Measurements from ENCODE around the gene DHX34.
"Not testable (repeated sequence)": the region's sequence is repeated elsewhere in the genome, so short reads cannot be mapped to it uniquely, and the experiment has no call there.

Gene DHX34

DNA sequence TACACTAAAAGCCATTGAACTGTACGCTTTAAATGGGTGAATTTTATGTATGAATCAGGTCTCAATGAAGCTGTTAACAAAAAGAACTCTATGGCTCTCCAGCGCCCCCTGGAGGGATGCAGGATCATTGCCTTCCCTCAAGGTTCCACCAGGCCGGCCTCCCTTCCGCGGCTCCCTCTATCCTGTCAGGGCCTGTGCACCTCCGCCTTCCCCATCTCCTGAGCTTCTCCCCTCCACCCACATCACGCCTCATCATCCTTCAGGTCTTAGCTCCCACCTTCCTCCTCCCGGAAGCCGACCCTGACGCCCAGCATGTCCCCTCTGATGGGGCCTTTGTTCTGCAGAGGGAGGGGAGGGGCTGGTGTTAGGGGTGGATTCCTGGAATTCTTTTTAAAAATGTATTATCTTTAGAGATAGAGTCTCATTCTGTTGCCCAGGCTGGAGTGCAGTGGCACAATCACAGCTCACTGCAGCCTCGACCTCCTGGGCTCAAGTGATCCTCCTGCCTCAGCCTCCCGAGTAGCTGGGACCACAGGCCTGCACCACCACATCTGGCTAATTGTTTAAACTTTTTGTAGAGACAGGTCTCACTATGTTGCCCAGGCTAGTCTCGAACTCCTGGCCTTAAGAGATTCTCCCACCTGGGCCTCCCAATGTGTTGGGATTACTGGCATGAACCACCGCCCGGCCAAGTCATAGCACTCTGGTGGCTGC, 42.6 kb downstream of the DHX34 start:
- no peak for DNase-seq

DNA sequence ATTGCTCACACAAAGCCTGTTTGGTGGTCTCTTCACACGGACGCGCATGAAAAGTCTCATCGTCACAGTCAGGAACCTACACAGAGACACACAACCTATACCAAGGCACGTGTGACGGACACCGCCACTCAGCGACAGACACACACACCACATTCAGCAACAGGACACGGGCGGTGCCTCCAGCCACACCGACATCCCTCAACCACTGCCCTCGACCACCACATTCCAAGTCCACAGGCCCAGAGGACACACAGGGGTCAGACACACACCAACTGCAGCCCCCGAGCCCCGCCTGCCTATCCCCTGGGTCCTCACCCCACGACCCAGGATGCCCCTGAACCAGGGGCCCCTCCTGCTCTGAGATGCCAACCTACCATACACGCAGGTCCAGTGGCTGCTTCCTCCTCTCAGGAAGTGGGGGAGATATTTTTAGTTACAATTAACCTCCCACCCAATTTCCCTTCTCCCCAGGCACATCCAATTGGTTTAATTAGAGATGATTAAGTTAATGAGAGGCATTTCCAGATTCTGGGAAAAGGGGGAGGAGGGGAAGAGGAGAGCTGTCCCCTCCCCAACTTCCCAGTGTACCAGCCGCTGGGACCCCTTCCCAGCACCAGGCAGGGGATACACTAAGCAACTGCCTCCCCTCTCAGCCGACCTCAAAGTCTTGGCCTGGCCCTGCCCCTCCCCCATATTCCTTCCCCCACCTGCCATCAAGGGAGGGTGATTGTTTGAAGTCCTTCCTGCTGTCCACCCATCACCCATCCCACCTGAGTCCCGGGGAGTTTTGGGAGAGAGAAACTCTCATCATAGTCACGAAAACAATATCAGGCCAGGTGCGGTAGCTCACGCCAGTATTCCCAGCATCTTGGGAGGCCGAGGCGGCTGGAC, 49.8 kb downstream of the DHX34 start:
- no peak for DNase-seq

DNA sequence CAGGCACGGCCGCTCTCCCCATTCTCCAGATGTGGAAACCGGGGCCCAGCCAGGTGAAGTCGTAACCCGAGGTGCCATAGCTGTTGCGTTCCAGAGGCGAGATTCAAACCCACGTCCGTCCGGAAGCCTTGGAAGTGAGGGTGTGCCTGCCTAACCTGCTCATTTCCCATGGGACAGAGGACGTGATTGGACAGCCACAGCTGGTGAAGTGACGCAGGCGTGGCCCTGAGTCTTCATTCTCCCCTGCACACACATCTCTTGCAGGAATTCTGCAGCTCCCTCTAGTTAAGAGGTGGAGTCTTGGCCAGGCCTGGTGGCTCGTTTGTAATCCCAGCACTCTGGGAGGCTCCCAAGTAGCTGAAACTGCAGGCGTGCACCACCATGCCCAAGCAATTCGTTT, 53.4 kb downstream of the DHX34 start:
- DNase-seq: no peak

DNA sequence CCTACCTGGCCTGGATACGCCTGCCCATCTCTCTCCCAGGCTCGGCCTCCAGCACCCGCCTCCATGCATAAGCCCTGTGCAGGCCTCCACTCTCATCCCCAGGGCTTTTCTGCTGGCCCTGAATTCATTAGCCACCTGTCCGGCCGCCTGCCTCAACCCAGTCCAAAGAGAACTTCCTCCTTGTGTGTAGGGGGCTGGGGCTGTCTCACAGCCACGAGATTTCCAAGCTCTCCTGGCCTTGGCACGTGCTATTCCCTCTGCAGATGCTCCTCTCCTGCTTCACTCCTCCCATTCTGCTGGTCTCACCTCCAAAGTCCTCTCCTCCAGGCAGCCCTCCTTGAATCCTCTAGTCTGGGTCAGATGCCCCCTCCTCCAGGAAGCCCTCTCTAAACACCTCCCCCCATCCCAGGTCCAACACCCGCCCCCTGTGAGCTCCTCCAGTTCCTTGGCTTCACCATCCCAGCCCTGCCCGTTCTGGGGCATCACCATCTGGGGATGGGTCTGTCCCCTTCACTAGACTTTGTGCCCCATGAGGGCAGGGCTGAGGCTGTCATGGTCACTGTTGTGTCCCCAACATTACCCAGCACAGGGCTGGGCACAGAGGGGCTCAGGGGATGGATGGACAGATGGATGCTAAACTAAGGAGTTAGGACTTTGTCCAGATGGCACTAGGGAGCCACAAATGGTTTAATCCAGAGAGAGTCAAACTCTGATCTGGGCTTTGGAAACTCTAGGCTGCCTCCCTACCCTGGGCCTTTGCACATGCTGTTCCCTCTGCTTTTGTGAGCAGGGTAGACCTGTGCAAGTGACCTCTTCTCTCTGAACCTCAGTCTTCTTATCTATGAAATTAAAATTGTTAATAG, 55.5 kb downstream of the DHX34 start:
- no peak for DNase-seq

DNA sequence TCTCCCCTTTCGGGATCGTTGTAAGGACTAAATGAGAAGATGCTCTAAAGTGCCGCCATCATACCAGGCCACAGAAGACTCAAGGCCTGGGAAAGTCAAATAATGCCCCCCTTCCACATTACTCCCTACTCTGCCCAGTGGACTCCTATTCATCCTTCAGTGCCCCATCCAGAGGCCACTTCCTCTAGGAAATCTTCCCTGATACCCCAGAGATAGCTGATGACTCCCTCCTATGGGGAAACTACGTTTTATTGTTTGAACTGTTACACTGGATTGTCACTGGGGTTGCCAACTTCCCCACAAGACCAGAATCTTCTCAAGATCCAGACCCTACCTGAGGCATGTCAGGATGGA, 56.1 kb downstream of the DHX34 start:
- no peak for DNase-seq

DNA sequence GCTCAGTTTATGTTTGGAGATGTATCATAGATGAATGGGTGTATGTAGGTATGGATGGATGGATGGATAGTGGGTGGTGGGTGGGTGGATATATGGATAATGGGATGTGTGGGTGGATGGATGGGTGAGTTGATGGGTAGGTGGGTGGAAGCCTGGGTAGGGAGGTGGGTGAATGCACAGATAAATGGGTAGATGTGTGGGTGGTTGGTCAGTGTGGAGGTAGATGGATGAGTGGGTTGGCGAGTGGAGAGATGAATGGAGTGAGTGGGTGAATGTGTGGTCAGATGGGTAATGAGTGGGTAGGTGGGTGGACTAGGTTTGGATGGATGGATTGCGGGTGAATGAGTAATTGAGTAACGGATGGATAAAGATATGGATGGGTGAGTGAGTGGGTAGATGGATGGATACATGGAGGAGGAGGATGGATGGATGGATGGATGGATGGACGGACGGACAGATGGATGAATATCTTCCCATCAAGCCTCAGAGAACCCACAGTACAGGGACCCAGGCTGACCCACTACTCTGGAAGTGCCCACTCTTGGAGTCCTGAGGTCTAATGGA, 56.8 kb downstream of the DHX34 start:
- no peak for DNase-seq

DNA sequence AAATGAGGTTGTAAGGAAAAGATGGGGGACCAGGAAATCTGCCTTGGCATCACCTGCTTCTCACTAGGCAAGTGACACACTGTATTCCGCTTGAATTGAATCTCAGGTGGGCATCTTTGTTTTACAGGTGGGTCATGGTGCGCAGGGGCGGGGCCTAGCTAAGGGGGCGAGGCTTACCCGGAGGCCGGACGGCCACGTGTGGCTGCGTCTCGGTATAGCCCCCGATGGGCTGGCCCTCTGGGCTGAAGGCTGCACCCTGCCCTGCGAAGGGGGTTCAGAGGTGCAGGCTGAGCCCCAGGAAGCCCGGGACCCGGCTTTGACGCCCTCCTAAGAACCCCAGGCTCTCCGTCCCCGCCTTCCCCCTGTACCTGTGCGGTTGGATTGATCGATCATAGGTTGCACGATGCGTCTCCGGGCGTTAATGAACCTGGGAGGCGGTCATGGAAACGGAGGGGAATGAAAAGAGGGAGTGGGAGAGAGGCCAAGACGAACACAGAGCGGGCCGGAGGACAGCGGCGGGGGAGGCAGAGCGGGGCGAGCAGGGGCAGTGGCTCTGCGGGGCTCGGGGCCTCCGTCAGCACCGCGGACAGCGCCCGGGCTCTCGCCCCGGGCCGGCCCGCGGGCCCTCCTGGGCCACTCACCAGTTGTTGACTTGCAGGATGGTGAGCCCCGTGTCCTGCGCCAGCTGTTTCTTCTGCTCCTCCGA, 57.7 kb downstream of the DHX34 start:
- DNase-seq: no peak

DNA sequence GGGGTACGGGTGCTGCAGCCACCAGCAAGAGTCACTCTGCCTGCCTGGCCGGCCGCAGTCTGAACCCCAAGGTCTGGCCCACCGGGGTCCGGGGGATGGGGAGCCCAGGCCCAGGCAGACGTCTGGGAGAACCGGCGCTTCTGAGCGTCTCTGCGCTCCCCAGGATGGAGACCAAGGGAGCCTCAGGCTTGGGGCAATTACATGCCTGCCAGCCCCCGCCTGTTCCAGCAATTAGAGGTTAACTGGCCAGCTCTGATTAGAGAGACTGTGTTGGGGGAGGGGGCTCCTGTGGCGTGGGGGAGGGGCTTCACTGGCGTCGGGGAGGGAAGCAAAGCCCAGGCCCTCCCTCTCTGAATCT, 58.3 kb downstream of the DHX34 start:
- DNase-seq: no peak

DNA sequence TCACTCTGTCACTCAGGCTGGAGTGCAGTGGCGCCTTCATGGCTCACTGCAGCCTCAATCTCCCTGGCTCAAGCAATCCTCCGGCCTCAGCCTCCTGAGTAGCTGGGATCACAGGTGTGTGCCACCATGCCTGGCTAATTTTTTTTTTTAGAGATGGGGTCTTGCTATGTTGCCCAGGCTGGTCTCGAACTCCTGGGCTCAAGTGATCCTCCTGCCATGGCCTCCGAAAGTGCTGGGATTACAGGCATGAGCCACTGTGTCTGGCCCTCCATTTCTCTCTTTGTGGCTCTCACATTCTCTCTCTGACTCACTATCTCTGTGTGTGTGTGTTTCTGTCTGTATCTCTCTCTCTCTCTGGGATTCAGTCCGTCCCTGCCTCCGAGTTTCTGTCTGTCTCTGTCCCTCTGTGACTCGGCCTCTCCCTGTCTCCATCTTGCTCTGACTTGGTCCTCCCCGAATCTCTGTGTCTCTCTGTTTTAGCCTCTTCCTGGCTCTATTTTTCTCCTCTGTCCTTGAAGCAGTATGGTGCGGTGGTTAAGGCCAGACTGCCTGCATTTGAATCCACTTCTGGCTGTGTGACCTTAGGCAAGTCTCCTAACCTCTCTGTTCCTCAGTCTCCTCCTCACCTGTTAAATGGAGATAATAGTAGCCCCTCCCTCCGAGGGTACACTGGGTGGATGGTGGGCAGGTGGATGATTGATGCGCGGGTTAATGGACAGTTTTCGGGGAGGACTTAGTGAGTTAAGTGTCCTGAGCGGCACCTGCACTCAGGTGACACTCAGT, 59.2 kb downstream of the DHX34 start:
- no peak for DNase-seq

DNA sequence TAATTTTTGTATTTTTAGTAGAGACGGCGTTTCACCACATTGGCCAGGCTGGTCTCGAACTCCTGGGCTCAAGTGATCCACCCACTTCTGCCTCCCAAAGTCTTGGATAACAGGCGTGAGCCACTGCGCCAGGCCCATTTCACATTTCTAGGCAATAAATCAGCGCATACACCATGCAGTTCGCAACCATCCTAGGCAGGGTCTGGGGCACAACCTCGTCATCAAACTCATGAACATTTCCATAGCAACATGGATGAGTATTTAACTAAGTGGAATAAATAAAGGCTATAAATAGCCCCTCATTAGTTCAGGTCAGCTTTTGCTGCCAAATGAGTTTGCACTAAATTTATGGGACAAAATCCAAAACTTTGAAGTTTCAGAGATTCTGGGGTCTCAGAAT, 62.0 kb downstream of the DHX34 start:
- no peak for DNase-seq

DNA sequence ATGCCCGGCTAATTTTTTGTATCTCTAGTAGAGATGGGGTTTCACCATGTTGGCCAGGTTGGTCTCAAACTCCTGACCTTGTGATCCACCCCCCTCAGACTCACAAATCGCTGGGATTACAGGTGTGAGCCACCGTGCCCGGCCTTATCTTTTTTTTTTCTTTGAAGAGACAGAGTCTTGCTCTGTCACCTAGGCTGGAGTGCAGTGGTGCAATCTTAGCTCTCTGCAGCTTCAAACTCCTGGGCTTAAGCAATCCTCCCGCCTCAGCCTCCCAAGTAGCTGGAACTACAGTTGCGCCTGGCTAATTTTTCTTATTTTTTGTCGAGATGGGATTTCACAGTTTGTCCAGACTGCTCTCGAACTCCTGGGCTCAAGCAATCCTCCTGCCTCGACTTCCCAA, 62.6 kb downstream of the DHX34 start:
- DNase-seq: not testable (repeated sequence)

DNA sequence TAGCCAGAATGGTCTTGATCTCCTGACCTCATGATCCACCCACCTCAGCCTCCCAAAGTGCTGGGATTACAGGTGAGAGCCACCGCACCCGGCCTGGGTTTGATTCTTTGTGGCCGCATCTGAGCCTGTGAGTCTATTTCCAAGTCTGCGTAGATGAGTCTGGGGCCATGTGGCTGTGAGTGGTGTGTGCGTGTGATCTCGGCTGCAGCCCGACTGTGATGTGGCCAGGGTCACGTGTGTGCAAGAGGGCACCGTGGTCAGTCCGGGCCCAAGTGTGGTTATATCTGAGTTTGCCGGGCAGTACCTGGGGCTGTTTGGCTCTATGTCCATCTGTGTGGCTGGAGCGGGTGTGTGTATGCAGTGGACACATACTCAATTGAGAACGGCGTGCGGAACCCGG, 64.8 kb downstream of the DHX34 start:
- DNase-seq: no peak

DNA sequence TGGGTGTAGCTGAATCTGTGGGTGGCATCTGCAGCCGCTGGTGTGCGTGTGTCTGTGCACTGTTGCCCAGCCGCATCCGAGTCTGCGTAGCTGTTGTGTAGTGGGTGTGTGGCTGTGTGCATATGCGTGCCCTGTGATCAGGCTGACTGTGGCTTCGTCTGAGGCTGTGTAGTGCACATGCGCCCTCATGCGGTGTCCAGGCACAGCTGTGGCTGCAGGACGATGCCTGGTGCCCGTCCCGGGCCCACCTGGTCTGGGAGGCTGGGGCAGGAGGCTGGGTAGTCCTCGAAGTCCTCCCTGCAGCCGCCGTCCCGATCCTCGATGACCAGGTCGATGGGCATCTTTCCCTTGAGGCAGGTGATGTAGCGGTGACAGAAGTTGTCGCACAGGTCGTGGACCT, 65.4 kb downstream of the DHX34 start:
- peak; percentile 81 for DNase-seq

DNA sequence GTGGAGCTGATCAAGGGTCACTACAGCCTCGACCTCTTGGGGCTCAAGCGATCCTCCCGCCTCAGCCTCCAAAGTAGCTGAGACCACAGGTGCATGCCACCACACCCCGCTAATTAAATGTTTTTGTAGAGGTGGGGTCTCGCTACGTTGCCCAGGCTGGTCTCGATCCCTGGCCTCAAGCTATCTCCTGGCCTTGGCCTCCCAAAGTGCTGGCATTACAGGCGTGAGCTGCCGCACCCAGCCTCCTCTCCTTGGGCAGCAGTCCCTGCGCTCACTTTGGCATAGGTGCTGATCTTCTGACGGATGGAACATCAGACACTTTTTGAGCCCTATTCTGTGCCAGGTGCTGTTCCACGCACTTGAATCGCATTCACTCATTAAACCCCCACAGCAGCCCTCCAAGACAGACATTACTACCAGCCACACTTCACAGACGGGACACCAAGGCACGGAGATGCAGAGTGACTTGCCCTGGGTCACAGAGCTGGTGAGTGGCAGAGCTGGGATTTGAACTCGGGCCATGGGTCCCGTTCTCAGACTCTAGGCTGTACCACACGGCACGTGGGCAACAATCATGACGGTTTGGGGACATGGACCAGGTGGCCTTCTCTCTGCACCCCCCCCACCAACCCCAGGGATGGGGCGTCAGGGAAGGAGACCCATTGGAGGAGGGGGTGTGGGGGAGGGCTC, 67.0 kb downstream of the DHX34 start:
- DNase-seq: no peak

DNA sequence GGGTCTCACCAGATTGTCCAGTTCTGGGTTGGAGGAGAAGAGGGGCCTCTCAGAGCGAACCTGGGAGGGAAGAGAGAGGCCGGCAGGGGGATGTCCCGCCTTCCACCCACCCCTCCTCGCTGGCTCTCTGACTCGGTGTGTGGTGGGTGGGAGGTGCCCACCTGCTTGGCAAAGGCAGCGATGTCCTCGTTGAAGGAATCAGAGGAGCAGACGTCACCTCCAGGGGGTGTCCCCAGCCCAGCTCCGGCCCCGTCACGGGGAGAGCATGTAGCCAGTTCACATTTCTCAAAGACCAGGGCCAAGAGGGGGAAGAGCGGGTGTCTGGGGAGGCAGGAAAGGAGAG, 67.5 kb downstream of the DHX34 start:
- DNase-seq: no peak

DNA sequence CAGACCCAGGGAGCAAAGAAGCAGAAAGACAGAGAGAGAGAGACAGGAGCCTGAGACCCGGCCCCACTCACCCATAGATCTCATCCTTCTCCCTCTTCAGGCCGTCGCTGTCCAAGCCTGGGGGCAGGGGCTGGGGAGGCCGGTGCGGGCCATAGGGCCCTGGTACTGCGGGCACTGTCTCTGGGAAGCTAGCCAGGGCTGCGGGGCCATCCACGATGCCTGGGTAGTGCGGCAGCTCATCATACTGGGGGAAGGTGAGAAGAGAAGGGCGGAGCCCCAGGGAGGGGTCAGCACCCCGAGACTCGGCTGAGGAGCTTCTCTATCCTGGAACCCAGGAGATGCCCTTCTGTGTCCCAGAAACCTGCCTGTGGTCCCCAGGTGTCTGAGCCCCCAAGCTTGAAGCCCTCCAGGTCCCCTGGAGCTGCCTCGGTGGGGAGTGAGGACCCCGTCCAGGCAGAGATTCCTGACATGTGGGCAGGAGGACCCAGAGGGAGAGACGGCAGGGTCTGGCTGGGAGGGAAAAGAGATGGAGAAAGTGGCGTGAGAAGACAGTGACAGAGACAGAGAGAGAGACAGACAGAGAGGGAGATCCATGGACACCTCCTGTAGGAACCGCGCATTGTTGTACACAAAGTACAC, 68.1 kb downstream of the DHX34 start:
- DNase-seq: no peak

DNA sequence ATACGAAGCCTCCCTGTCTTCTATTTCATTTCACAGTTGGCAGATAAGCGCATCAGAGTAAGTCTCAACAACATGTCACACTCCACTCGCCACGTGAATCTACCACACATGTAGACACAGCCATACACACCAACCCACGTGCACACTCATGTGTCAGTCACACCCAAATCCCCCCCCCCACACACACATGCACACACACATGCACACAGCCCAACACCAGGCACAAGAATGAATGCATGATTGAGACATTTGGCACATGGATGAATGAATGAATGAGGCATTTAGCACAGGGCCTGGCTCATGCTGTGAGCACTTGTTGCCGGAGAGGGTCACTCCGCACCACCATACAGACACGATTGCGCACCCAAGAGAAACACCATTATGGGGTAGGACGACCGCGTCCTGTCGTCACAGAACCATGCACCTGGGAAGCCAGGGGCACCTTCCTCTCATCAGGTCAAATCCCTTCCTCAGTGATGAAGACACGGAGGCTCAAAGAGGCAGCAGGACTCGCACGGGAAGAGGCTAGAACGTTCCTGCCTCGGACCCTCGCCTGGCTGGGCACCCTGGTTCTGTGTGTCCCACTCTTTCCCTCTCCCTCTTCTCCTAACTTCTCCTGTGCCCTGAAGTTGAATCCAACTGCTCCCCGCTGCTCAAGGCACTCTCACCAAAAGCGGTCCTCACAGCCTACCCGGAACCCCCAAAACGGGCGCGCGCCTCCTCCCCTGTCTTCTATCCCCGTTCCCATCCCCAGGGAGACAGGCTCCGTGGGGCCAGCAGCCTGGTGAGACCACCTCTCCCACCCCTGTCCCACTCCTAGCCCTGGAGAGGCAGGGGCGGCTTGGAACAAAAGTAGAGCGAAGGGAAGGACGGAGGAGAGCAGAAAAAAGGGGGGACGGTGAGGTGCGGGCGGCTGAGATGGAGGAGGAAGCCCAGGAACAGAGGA, 68.9 kb downstream of the DHX34 start:
- DNase-seq: no peak

DNA sequence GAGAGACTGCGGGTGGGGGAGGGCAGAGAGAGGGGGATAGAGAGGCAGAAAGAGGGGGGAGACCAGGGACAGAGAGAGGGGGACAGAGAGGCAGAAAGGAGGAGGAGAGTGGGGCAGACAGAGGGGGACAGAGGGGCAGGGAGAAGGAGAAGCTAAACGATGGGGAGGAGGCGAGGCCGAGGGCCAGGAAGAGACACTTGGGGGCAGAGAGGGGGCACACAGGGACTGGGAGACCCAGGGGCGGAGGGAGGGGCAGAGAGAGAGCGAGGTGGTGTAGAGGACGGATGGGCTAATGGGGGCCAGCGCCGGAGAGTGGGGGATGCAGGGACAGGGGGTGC, 69.5 kb downstream of the DHX34 start:
- no peak for DNase-seq

DNA sequence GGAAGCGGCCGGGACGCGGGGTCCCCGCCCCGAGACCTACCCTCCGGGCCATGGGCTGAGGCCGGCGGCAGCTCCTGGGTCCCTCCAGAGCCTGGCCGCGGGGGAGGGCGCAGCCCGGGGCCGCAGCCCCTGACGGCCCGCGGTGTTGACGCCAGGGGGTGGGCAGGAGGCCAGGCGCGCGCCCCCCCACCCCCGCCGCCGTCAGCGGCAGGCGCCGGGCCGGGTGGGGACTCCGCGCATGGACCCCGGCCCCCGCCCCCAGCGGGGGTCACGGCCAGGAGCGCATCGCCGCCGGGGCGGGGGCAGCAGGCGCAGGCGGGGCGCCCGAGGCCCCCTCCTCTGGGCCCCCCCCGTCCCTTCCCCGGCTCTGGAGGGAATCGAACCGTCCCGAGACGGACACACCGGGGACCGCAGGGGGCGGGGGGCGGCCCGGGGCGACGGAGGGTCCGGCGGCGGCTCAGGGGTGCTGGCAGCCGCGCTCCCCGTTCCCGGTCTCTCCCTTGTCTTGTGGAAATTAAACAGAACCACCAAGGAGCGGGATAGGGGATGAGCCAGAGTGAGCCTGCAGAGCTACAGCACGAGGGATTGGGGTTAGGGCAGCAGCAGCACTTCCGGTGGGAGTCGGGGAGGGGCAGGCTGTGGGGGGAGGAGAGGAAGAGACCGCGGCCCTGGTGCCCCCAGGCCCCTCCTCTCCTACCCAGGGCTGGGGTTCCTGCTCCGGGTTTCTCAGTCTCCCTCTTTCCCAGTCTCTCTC, 70.1 kb downstream of the DHX34 start, which contains the start of gene MEIS3:
MEIS3 (minus strand) TSS at position 498 of the 754 bp plus-strand sequence; CDS start at position 52, 446 bp downstream.
- no peak for DNase-seq

All from 8988T (cell line).